GM12878 (cell line): ENCODE data around the gene ACE.

ENCODE experiments used
- NRF1 ChIP-seq: conservative IDR thresholded peaks from 2 replicates; pipeline ENCODE4 v1.6.1; 2011; ENCODE audit warnings: mild to moderate bottlenecking, low read depth, low read length, improper control_type of control experiment
- TF ChIP-seq, protein P1 (sequence below): IDR thresholded peaks from 2 replicates; pipeline ENCODE4 v1.6.1; 2011; ENCODE audit warnings: borderline replicate concordance, low read depth, mild to moderate bottlenecking, moderate library complexity, low read length; ENCODE audit not compliant: insufficient read depth, poor library complexity, severe bottlenecking

DNA sequence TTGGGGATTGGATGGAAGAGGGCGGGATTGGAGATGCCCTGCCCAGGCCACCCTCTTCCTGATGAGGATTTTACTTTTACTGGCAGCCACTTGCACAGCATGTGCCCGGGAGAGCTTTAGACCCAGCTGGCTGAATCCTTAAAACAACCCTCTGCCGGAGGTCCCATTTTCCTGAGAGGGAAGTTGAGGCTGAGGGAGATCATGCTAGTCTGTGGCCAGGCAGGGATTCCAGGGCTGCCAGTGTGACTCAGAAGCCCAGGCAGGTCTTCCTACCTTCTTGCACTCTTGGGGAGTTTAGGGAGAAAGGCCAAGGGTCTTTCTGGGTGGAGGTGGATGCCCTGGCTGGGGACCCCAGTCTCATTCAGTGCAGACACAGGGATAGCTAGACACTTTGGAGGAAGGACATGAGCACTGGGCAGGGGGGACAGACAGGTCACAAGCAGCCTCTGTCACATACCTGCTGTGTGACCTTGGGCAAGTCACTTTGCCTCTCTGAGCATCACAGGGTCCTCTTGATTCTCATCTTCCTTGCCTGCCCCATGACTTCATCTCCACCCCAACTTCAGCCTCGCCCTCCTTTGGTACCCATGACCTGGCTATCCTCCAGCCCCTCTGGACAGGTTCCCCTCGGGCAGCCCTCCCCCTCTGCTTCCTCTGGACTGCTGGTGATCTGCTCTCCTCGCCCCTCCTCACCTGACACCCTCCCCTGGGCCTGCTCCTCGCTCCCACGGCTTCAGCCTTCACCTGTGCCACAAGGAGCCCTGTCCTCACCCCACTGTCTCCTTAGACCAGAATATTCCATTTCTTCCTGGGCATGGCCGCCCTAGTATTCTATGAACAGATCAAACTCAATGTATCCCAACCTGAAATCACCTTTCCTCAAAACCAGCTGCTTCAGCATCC lies 62.1 kb downstream of the ACE start:
- TF ChIP-seq, protein P1, sequence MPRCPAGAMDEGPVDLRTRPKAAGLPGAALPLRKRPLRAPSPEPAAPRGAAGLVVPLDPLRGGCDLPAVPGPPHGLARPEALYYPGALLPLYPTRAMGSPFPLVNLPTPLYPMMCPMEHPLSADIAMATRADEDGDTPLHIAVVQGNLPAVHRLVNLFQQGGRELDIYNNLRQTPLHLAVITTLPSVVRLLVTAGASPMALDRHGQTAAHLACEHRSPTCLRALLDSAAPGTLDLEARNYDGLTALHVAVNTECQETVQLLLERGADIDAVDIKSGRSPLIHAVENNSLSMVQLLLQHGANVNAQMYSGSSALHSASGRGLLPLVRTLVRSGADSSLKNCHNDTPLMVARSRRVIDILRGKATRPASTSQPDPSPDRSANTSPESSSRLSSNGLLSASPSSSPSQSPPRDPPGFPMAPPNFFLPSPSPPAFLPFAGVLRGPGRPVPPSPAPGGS: no peak
- TF ChIP-seq NRF1: no peak
